ENCODE measurements around the gene SMOC2.

Gene SMOC2

DNA sequence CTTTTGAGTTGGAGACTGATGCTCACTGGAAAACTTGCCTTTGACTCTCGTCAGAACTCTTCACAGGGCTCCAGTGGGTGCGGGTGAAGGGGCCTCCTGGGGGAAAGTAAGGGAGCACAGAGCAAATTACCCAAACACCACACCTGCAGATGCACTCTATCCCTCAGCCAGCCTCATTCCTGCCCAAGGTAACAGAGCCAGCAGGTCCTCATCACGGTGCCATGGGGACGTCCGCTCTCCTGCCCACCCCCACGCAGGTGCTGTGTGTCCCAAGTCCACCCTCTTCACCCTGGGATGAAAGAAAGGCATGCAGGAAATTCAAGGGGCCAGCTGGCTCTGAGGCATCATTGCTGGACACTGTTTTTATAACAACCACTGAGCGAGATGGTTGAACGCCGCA lies 269.0 kb downstream of the SMOC2 start:
- no peak for DNase-seq (ENCODE audit: low read depth)

DNA sequence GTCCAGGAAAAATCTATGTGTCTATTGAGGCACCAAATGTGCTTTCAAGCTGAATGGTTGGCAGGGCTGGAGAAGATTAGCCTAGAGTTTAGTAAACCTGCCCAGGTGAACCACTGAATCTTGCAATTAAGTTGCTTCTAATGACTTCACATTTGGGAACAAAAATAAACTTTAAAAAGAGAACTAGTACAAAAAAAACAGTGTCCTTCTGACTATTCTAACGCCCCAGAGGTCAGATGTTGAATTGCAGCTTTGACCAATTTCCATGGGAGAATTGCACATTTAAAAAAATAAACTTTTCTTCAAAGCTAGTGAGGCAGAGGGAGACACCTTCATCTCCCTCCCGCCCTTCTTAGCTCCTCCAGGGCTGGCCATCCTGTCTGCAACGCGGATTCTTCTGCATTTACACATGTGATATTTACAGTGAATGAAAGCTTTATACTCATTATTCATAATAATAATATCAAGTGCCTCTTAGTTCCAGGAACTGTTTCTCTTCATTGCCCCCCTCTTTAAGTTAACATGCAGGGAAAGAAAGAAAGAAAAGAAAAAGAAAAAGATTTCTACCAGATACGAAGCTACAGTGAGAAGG lies 270.2 kb downstream of the SMOC2 start:
- no peak for DNase-seq (ENCODE audit: low read depth)

DNA sequence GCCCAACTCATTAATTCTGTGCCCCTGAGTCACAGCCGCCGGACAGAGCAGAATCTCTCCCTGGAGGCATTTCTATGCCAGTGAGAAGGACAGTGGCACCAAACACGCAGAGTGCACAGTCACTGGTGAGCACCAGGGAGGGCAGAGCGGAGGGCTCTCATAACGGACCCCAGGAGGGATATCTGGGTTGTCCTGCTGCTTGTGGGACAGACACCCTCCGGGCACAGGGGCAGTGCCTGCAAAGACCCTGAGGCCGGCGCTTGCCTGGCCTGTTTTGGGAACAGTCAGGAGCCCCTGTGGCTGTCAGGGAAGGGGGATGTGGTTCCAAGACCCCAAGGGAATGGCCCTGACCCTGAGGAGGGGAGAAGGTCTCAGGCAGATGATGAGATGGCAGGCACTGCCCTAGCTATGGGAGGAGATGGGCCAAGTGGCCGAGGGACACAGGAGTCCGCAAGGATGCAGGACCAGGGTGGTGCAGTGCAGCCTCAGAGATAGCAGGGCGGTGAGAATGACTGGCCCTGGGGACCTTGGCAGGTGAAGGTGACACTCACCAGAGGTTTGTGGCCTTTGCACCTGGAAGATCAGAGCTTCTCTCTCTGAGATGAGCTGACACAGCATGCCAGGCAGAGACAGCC lies 270.8 kb downstream of the SMOC2 start:
- DNase-seq (ENCODE audit: low read depth) = no peak

DNA sequence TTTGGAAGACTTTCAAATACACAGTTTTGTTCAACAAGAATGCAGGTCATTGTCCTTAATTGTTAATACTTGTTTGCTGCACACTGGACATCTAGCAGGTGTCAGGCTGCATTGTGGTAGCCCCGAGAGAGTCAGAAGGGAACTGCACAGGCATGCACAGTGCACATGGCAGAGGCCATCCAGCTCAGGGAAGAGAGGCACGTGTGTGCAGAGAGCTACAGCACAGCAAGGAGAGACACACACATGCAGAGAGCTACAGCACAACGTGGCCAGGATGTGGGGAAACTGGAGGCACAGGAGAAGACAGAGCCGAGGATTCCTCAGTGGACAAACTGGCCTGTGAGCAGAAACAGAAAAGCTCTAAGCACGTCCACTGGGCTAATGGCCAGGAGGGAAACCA lies 272.0 kb downstream of the SMOC2 start:
- DNase-seq (ENCODE audit: low read depth) = no peak

DNA sequence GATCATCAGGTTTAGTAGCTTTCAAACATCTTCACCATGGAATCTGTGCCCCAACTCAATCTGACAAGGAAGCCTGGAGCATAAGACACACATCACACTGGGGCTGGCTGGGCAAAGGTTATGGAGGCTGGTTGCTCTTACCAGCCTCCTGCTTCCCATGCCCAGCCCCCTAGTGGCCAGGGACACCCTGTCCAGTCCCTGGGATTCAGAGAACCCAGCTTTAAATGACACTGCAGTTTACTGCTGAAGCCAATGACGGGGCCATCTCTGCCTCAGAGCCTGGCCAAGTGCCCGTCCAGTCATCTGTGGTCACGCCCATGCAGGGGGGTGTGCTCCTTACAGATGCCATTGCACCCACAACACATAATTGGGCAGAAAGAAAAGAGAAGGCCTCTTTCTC lies 272.9 kb downstream of the SMOC2 start:
- DNase-seq (ENCODE audit: low read depth) = no peak

DNA sequence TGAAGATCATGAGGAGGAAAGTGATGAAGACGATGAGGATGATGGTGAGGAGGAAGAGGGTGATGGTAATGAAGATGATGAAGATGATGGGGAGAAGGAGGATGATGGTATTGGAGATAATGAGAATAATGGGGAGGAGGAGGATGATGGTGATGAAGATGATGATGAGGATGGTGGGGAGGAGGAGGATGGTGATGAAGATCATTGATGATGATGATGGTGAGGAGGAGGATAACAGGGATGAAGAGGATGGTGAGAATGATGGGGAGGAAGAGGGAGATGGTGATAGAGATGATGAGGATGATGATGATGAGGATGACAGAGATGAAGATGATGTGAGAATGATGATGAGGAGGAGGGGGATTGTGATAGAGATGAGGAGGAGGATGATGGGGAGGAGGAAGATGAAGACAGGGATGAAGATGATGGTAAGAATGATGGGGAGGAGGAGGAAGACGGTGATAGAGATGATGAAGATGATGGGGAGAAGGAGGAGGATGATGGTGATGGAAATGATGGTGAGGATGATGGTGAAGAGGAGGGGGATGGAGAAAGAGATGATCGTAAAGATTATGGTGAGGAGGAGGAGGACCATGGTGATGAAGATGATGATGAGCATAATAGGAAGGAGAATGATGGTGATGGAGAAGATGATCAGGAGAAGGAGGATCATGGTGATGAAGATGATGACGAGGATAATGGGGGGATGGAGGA lies 273.7 kb downstream of the SMOC2 start:
- no peak for DNase-seq (ENCODE audit: low read depth)

DNA sequence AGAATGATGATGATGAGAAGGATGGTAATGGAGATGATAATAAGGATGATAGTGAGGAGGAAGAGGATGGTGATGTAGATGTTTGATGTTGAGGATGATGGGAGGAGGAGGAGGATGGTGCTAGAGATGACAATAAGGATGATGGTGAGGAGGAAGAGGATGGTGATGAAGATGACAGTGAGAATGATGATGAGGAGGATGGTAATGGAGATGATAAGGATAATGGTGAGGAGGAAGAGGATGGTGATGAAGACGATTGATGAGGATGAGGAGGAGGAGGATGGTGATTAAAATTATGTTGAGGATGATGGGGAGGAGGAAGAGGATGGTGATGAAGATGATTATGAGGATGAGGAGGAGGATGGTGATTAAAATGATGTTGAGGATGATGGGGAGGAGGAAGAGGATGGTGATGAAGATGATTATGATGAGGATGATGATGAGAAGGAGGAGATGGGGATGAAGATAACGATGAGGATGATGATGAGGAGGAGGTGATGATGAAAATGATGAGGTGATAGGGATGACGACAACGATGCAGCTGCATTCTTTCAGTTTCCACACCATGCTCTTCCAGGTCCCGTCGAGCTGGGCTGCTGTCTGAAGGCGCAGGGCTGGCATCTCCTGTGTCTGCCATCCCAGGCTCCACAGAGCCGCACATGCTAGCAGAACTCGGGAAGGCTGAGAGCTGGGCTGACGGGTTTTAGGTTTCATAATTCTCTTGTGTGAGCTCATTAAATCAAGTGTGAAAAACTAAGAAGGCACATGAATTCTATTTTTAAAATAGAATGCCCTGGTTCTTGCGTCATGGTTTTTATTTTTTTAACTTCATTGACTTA lies 274.9 kb downstream of the SMOC2 start:
- no peak for DNase-seq (ENCODE audit: low read depth)

DNA sequence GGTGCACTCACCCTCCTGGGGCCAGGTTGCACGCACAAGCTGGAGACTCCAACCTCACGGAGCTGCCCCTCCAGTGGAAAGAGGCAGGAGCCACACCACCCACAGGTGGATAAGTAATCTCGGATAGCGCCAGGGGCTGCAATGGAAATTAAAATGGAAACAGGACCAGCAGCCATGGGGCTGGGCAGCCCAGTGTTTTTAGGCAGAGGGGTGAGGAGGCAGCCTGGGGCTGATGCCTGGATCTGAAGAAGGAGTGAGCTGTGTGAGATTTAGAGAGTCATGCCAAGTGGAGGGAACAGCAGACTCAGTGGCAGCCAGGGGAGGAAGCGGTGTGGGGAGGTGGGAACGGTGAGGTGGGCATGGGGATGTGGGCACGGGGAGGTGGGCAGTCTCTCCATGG lies 275.6 kb downstream of the SMOC2 start:
- DNase-seq (ENCODE audit: low read depth) = no peak

DNA sequence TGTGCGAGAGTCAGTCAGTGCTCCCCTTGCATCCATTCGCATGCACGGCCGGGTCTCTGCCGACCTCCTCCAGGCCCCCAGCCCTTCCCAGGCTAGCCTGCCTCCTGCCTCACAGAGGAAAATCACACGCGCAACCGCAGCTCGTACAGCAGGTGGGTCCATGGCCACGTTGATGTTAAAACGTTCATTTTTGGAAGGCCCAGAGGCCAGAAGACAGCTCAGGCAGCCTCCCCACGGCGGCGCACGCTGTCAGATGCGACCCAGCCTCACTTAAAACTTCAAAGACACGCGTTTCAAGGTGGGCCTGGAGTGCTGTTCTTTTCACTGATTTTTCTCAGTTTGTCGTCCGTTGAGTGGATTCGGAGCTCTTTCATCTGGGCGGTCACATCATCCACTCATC lies 276.5 kb downstream of the SMOC2 start:
- no peak for DNase-seq (ENCODE audit: low read depth)

Data from activated T-cell treated with anti-CD3 and anti-CD28 coated beads for 1 hour (primary cell).